K562 (cell line): ENCODE measurements around the gene CCDC116. TPM values are rescaled to one million over a fixed set of nuclear protein-coding genes. Genes with fewer than 3 reads are reported as not detected.
"Not testable (repeated sequence)": the region's sequence is repeated elsewhere in the genome, so short reads cannot be mapped to it uniquely, and the experiment has no call there.

Experiments used
- ATAC-seq: fragments of 200-7000 bp; cut with Tn5 transposase; 3 replicates; pipeline ENCODE4 v1.9.1; 2020; ENCODE audit warnings: moderate library complexity
- BruUV-seq: library from RNA; stranded (reverse); fragments of 400-500 nt; replicated peaks from 2 replicates; lab custom pipeline; 2021; lab: Mats Ljungman, UMichigan
- CTCF ChIA-PET: fragments of 300-600 bp; formaldehyde crosslinking; extraction: SDS; loops from one replicate; lab custom pipeline; 2021; ENCODE audit warnings: low intra/inter-chr PET ratio; lab: Yijun Ruan, JAX
- POLR2A ChIA-PET: fragments of 300-600, 350-650 bp; sonication (Branson Sonifier 250); formaldehyde crosslinking; extraction: SDS; loops from one replicate; lab custom pipeline; 2021; ENCODE audit warnings: antibody characterized with exemption, inconsistent platforms; lab: Yijun Ruan, JAX
- DNase-seq, 4 experiments: peaks; one replicate each; pipeline versions ENCODE4 v3.0.0 to v3.0.0-alpha.2; 2011 to 2018; ENCODE audit warnings: low spot score in 3 of 4, mixed read lengths in 3 of 4; ENCODE audit errors: extremely low read depth in 1 of 4
- FAIRE-seq: peaks from 2 replicates; lab custom pipeline; 2011; peaks lifted over from hg19 to GRCh38; lab: Jason Lieb, UNC
- H2AFZ ChIP-seq: 2 replicates; pipeline ENCODE4 v1.6.0; 2011; ENCODE audit warnings: low read depth, low read length, control low read depth, inconsistent platforms
- H3K27ac ChIP-seq: fragments of 200-600 bp; 3 replicates; pipeline ENCODE4 v1.8.0; 2011; ENCODE audit warnings: low read depth, mild to moderate bottlenecking, control low read depth, inconsistent platforms, low read length, moderate library complexity, mixed read lengths; ENCODE audit errors: extremely low read depth
- H3K27me3 ChIP-seq, 2 experiments: fragments of 300-600 bp in 1 of 2; 2 replicates in 1 of 2; 3 replicates in 1 of 2; pipeline versions ENCODE4 v1.6.0 to v1.8.0; 2011; ENCODE audit warnings: inconsistent platforms in 2 of 2, low read length in 2 of 2, mild to moderate bottlenecking in 1 of 2, mixed read lengths in 1 of 2, moderate library complexity in 1 of 2; ENCODE audit not compliant: control insufficient read depth in 2 of 2, insufficient read depth in 2 of 2
- H3K36me3 ChIP-seq: fragments of 300-600 bp; 3 replicates; pipeline ENCODE4 v1.8.0; 2011; ENCODE audit warnings: mild to moderate bottlenecking, low read length, inconsistent platforms; ENCODE audit not compliant: control insufficient read depth, insufficient read depth
- H3K4me1 ChIP-seq, 2 experiments: fragments of 200-600 bp in 1 of 2; replicated peaks in 1 of 2; 2 replicates in 1 of 2; 3 replicates in 1 of 2; pipeline versions ENCODE4 v1.5.1 to v1.8.0; 2011; ENCODE audit warnings: inconsistent platforms in 2 of 2, low read length in 2 of 2, mild to moderate bottlenecking in 1 of 2, mixed read lengths in 1 of 2, moderate library complexity in 1 of 2; ENCODE audit not compliant: control insufficient read depth in 2 of 2, insufficient read depth in 2 of 2
- H3K4me2 ChIP-seq: 2 replicates; pipeline ENCODE4 v1.6.1; 2011; ENCODE audit warnings: low read length, control low read depth, inconsistent platforms, mixed read lengths; ENCODE audit not compliant: insufficient read depth
- H3K4me3 ChIP-seq: fragments of 200-600 bp; sonication (generic), shearing (Covaris generic); 2 replicates; pipeline ENCODE4 v1.5.1; 2016; ENCODE audit warnings: control low read depth, inconsistent platforms
- H3K79me2 ChIP-seq: fragments of 200-600 bp; 3 replicates; pipeline ENCODE4 v1.8.0; 2011; ENCODE audit warnings: low read length, inconsistent platforms; ENCODE audit not compliant: control insufficient read depth, insufficient read depth
- H3K9ac ChIP-seq, 2 experiments: 2 replicates each; pipeline versions ENCODE4 v1.6.0 to v1.6.1; 2011; ENCODE audit warnings: low read depth in 2 of 2, low read length in 2 of 2, control low read depth in 1 of 2, inconsistent platforms in 1 of 2, mild to moderate bottlenecking in 1 of 2, mixed read lengths in 1 of 2; ENCODE audit not compliant: insufficient read depth in 1 of 2
- H3K9me1 ChIP-seq: one replicate; pipeline ENCODE4 v1.6.0; 2011; ENCODE audit warnings: inconsistent platforms, mild to moderate bottlenecking, low read length, moderate library complexity; ENCODE audit not compliant: control insufficient read depth, insufficient read depth
- H3K9me3 ChIP-seq: replicated peaks from 2 replicates; pipeline ENCODE4 v1.5.1; 2011; ENCODE audit warnings: low read depth, low read length, inconsistent platforms; ENCODE audit not compliant: control insufficient read depth, insufficient read depth
- H4K20me1 ChIP-seq: replicated peaks from 2 replicates; pipeline ENCODE4 v1.6.1; 2011; ENCODE audit warnings: low read length, inconsistent platforms, mixed read lengths; ENCODE audit not compliant: control insufficient read depth, insufficient read depth
- JUN ChIP-seq, 2 experiments: sonication (generic) in 1 of 2; formaldehyde crosslinking in 1 of 2; IDR thresholded peaks; 2 replicates each; pipeline versions ENCODE4 v1.6.1 to v1.8.0; 2012 to 2022; ENCODE audit warnings: borderline replicate concordance in 2 of 2, mild to moderate bottlenecking in 2 of 2, improper control_type of control experiment in 1 of 2, low read depth in 1 of 2, low read length in 1 of 2, missing genetic modification reagents in 1 of 2
- JUND ChIP-seq, 2 experiments: IDR thresholded peaks; 2 replicates in 1 of 2; 3 replicates in 1 of 2; pipeline ENCODE4 v1.6.1; 2011; ENCODE audit warnings: borderline replicate concordance in 2 of 2, low read depth in 2 of 2, low read length in 2 of 2, improper control_type of control experiment in 1 of 2, missing biosample characterization in 1 of 2, missing genetic modification characterization in 1 of 2, missing genetic modification reagents in 1 of 2
- RCOR1 ChIP-seq, 2 experiments: IDR thresholded peaks; 2 replicates each; pipeline ENCODE4 v1.6.1; 2012; ENCODE audit warnings: low read depth in 2 of 2, low read length in 2 of 2, borderline replicate concordance in 1 of 2, improper control_type of control experiment in 1 of 2
- ZNF384 ChIP-seq: IDR thresholded peaks from 2 replicates; pipeline ENCODE4 v1.6.1; 2012; ENCODE audit warnings: low read depth, low read length, improper control_type of control experiment
- WGBS: fragments of 100-300 bp; shearing (Covaris generic); methylation state at CpG from one replicate; pipeline ENCODE4 v1.1.6; 2016; ENCODE audit warnings: low coverage, mixed read lengths; ENCODE audit not compliant: insufficient coverage; ENCODE audit errors: missing lambda C conversion rate; 5-methylcytosine and 5-hydroxymethylcytosine counted together
- in situ Hi-C: fragments of 300-500 bp; cut with MboI; formaldehyde crosslinking; loops from 4 replicates; pipeline ENCODE4 v1.15.0; 2018; ENCODE audit warnings: inconsistent platforms, mixed read lengths
- intact Hi-C: fragments of 100-400 bp; cut with micrococcal nuclease; formaldehyde crosslinking; loops from 2 replicates; pipeline ENCODE4 v1.14.2; 2022
- polyA plus RNA-seq, 8 experiments: library from polyadenylated mRNA; depleted of rRNA in 4 of 8; stranded (reverse) in 5 of 8; unstranded in 3 of 8; fragments of >200 nt; fragmentation: Nextera tagmentation in 2 of 8; fragmentation: Illumina TruSeq in 1 of 8; extraction: Ambion mirVana in 2 of 8; extraction: Trizol in 1 of 8; gene quantifications; 2 replicates each; pipeline versions ENCODE4 v1.2.1 to v1.2.3, GENCODE V29; 2011 to 2014; ENCODE audit warnings: inconsistent platforms in 1 of 8, missing spikeins in 1 of 8
- total RNA-seq, 7 experiments: library from RNA; depleted of rRNA in 6 of 7; stranded (reverse); fragments of >200 nt in 6 of 7; fragmentation: Illumina TruSeq in 2 of 7; extraction: Trizol in 2 of 7; gene quantifications; 2 replicates each; pipeline versions ENCODE4 v1.2.1 to v1.2.3, GENCODE V29; 2011 to 2021; ENCODE audit warnings: low replicate concordance in 1 of 7
- TF ChIP-seq, protein P1 (sequence below), 2 experiments: fragments of 450-650 bp in 1 of 2; sonication (generic) in 1 of 2; formaldehyde crosslinking in 1 of 2; IDR thresholded peaks in 1 of 2; conservative IDR thresholded peaks in 1 of 2; 2 replicates each; pipeline versions ENCODE4 v1.6.1 to v1.8.1; 2016 to 2023; ENCODE audit warnings: mild to moderate bottlenecking in 2 of 2, moderate library complexity in 2 of 2, inconsistent platforms in 1 of 2, missing genetic modification reagents in 1 of 2

CCDC116 gene
- total and polyA plus RNA-seq, 9 of the 15 experiments (the other 6 are each of a cell fraction or from before 2014, with no cell fraction given): 1.6 to 11.3 (median 4.7) TPM

DNA sequence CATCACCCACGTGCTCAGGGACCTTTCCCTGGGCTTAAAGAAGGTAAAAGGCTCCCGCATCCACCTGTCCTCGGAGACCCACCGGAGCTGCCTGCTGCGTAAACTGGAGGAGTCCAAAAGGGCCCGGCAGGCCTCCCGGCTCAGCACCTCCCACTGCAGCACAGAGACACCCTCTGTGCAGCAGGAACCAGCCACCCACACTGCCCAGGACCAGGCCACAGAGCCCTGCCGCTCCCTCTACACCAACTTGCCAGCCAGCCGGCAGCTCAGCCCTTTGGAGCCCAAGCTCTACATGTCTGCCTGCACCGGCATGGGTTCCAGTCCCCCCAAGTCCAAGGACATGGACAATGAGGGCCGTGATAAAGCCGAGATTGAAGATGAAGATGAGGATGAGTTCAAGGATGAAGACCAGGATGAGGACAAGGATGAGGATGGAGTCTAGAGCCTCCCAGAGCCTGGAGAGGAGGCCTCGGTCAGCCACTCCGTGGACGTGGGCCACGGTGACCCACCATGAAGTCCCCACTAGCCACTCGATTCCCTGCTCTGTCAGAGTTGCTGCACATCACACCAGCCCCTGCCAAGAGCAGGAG is 4.2 kb downstream of the CCDC116 start (continued):
- TF ChIP-seq JUN (IDR thresholded peaks at IDR 0.05; ENCODE audit: borderline replicate concordance, low read depth, low read length): 0 out of 2 replicates have a peak, but pooled peaks have one; percentile 16
- no peak for TF ChIP-seq JUN (CRISPR knock-in tag; IDR thresholded peaks at IDR 0.05; ENCODE audit: borderline replicate concordance)

DNA sequence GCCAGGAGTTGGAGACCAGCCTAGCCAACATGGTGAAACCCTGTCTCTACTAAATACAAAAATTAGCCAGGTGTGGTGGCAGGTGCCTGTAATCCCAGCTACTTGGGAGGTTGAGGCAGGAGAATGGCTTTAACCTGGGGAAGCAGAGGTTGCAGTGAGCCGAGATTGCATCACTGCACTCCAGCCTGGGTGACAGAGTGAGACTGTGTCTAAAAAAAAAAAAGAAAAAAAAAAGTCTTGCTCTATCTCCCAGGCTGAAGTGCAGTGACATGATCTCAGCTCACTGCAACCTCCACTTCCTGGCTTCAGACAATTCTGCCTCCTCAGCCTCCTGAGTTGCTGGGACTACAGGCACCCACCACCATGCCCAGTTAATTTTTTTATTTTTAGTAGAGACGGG is 4.9 kb downstream of the CCDC116 start:
- CTCF ChIA-PET; H3K27ac ChIP-seq; H2AFZ ChIP-seq; H4K20me1 ChIP-seq; H3K4me2 ChIP-seq; ATAC-seq; H3K36me3 ChIP-seq; H3K4me3 ChIP-seq; BruUV-seq; H3K27me3 ChIP-seq; H3K9ac ChIP-seq; FAIRE-seq; H3K9me1 ChIP-seq; DNase-seq; H3K9me3 ChIP-seq; TF ChIP-seq JUN (CRISPR knock-in tag; IDR thresholded peaks at IDR 0.05; ENCODE audit: borderline replicate concordance); JUND (tag; IDR thresholded peaks at IDR 0.05; ENCODE audit: borderline replicate concordance, low read depth, low read length): not testable (repeated sequence)
- Histone ChIP-seq H3K79me2 (peaks cover 20% of the 10 kb centered on the region), H3K4me1 (peaks cover 26 to 75% of the 10 kb centered on the region in 2 experiments)
- in situ Hi-C loops: loop anchor here (25.0 kb wide), 1 partner anchor 500 kb away; no protein-coding TSS in a partner anchor
- intact Hi-C loops: loop anchor here (10.0 kb wide), 1 partner anchor 917 kb away; the partner anchor contains the start of gene PRAME
- POLR2A ChIA-PET: interaction anchor here (0.6 to 76.8 kb wide), 8 partner anchors 18 to 648 kb away, joined by 3 to 4622 read pairs (median 4); partner anchors contain the start of genes CCDC116, SDF2L1, TOP3B and YDJC
- 31% methylated on average over 2 of the region's 2 CpGs for WGBS
- TF ChIP-seq RCOR1 (IDR thresholded peaks at IDR 0.05; ENCODE audit: borderline replicate concordance in 1 of 2, low read depth in 2 of 2, low read length in 2 of 2) (peak in 1 of 2 experiments; percentile 20; a peak in 1 of 4 replicates), JUN (IDR thresholded peaks at IDR 0.05; ENCODE audit: borderline replicate concordance, low read depth, low read length) (0 out of 2 replicates have a peak, but pooled peaks have one; percentile 14), JUND (IDR thresholded peaks at IDR 0.05; ENCODE audit: borderline replicate concordance, low read depth, low read length) (peak; percentile 52; the same call in 1 of the 2 replicates), ZNF384 (peak; percentile 94)
- TF ChIP-seq, protein P1, sequence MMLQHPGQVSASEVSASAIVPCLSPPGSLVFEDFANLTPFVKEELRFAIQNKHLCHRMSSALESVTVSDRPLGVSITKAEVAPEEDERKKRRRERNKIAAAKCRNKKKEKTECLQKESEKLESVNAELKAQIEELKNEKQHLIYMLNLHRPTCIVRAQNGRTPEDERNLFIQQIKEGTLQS (IDR thresholded peaks at IDR 0.05): not testable (repeated sequence)
- TF ChIP-seq, protein P1 (CRISPR knock-in tag; conservative IDR thresholded peaks at IDR 0.05): peak; percentile 78; the same call in 1 of the 2 replicates
